IPS-18c (cell line): ENCODE results near the gene MYCT1.
"Not testable (repeated sequence)": the region's sequence is repeated elsewhere in the genome, so short reads cannot be mapped to it uniquely, and the experiment has no call there.

Experiments used
- H3K4me3 ChIP-seq: 2 replicates; pipeline ENCODE4 v1.7.0; 2013; ENCODE audit warnings: low read depth, mild to moderate bottlenecking, low read length, moderate library complexity; ENCODE audit not compliant: insufficient read depth
- H3K9me3 ChIP-seq: one replicate; pipeline ENCODE4 v1.6.1; 2013; ENCODE audit warnings: mild to moderate bottlenecking, low read length, moderate library complexity; ENCODE audit not compliant: control insufficient read depth, insufficient read depth

The MYCT1 gene

DNA sequence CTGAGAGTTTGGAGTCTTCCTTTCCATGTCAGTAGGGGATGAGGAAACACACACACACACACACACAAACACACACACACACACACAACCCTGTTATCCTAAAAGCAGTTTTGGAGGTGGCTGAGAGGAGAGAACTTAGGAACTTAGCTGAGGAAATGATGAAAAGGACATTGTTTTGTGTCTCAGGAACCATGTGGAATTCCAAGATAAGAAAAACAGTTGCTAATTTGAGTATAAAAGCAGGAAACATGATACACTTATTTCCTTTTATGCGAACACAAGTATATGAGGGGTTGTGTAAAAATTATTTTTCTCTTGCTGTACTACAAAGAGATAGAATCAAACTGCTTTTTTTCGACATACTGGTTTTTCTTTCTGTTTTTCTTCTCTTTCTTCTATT, at the start of gene MYCT1:
Gene MYCT1 (plus strand): TSS at position 264 of the 400 bp plus-strand sequence. CDS start 6 bp downstream, at position 270.
- H3K4me3 ChIP-seq: no peak within 1 kb of the TSS
- no peaks in the 10 kb centered on the region for H3K9me3 ChIP-seq

GRCh38 chr6:152648105-152648504, 49.6 kb upstream of the MYCT1 start:
- H3K9me3 ChIP-seq: no peaks in the 10 kb centered on the region
- no peak overlapping the region for H3K4me3 ChIP-seq

GRCh38 chr6:152651986-152652385, 45.7 kb upstream of the MYCT1 start:
- Histone ChIP-seq H3K9me3 (no peaks in the 10 kb centered on the region), H3K4me3 (no peak overlapping the region)

GRCh38 chr6:152661776-152662175, 35.9 kb upstream of the MYCT1 start:
- no peaks in the 10 kb centered on the region for H3K9me3 ChIP-seq
- H3K4me3 ChIP-seq: no peak overlapping the region

DNA sequence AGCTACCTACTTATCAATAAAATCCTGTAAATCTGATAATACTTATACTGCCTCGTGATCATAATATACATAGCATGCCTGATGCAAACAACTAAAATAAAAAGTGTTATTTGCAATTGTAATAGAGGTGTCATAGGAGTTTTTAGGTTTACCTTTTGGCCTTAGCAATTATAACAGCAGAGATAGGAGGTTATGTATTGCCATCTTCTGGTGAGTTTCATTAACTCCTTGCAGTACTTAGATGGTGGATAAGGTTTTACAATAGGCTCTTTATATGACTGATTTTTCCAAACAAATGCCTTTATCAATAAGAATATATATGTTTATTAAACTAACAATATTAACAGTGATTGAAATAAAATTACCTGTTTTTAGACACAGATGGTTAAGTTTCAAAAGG, 27.8 kb upstream of the MYCT1 start:
- Histone ChIP-seq H3K9me3 (no peaks in the 10 kb centered on the region), H3K4me3 (no peak overlapping the region)

- Histone ChIP-seq H3K9me3 (no peaks in the 10 kb centered on the region), H3K4me3 (no peak overlapping the region)
Measured at GRCh38 chr6:152671171-152671570, 26.5 kb upstream of the MYCT1 start.

DNA sequence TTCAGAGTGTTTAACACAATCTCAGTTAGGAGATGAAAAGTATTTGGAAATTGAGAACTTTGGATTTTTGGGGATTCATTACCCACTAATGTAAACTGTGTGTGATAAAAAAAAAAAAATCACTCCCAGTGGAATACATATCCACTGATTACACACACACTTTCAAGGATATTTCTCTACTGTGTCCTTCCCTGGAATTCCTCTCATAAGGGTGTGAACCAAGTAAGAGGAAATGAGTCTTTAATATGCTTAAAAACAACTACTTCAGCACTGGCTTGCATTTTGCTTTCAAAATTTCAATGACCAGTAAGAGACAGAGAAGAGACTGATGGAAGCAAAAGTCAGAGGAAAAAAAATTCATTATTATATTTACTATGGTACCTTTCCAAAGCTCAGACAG, 24.5 kb upstream of the MYCT1 start:
- H3K4me3 ChIP-seq: no peak overlapping the region

GRCh38 chr6:152680151-152680550, 17.5 kb upstream of the MYCT1 start:
- no peaks in the 10 kb centered on the region for H3K9me3 ChIP-seq
- H3K4me3 ChIP-seq: no peak overlapping the region

More for the DNA sequence above, 24.5 kb upstream of the MYCT1 start:
- no peaks in the 10 kb centered on the region for H3K9me3 ChIP-seq

- H3K4me3 ChIP-seq: no peak overlapping the region
- no peaks in the 10 kb centered on the region for H3K9me3 ChIP-seq
Measured at GRCh38 chr6:152680879-152681517, 16.7 kb upstream of the MYCT1 start.

DNA sequence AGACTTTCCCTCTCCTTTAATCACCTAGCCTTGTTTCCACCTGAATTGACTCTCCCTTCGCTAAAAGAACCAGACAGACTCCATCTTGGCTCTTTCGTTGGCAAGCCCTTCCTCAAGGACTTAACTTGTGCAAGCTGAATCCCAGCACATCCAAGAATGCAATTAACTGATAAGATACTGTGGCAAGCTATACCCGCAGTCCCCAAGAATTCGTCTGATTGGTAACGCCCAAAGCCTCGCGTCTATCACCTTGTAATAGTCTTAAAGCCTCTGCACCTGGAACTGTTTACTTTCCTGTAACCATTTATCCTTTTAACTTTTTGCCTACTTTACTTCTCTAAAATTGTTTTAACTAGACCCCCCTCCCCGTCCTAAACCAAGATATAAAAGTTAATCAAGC, 15.6 kb upstream of the MYCT1 start:
- Histone ChIP-seq H3K4me3 (no peak overlapping the region), H3K9me3 (no peaks in the 10 kb centered on the region)

DNA sequence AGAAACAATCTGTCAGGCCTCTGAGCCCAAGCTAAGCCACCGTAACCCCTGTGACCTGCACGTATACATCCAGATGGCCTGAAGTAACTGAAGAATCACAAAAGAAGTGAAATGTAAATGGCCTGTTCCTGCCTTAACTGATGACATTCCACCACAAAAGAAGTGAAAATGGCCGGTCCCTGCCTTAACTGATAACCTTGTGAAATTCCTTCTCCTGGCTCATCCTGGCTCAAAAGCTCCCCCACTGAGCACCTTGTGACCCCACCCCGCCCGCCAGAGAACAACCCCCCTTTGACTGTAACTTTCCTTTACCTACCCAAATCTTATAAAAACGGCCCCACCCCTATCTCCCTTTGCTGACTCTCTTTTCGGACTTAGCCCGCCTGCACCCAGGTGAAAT, 14.8 kb upstream of the MYCT1 start:
- not testable (repeated sequence) for H3K9me3 ChIP-seq, H3K4me3 ChIP-seq

DNA sequence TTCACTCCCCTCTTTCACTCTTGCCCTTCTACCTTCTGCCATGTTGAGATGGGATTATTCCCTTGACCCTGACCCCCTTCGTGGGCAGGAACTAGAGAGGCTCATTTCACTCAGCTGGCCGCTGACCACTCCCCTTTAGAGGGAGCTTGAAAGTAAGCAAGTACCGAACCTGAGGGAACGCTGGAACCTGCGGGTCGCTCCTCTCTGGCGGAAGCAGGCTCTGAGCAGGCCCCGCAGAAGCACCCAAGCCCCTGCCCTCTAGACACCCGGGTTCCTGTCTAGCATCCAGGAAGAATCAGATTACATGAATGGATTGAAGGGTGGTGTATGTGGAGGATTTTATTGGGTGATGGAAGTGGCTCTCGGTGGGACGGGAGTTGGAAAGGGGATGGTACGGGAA, 11.9 kb upstream of the MYCT1 start:
- H3K9me3 ChIP-seq: no peaks in the 10 kb centered on the region
- no peak overlapping the region for H3K4me3 ChIP-seq

- Histone ChIP-seq H3K4me3 (no peak overlapping the region), H3K9me3 (no peaks in the 10 kb centered on the region)
Measured at GRCh38 chr6:152695372-152696045, 2.2 kb upstream of the MYCT1 start.

GRCh38 chr6:152696522-152696921, 1.2 kb upstream of the MYCT1 start:
- no peak overlapping the region for H3K4me3 ChIP-seq
- no peaks in the 10 kb centered on the region for H3K9me3 ChIP-seq

GRCh38 chr6:152698692-152699091, 995 bp downstream of the MYCT1 start:
- H3K4me3 ChIP-seq: no peak overlapping the region

DNA sequence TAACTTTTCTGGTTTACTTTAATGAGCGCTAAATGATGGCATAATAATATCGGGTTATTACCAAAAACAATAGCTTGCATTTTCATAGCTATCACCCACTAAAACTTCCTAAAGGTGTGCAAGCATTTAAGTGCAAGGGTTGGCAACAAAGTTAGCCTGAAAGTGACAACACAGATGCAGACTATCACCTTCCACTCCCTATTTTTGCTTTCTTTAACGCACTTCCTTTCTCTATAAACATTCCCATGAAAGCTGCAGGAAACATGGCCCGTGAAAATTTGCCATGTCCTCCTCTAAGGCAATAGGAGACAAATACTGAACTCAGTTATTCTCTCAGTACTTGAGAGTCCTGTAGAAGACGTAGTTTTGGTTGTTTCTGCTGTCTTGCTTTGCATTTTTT, 2.7 kb downstream of the MYCT1 start:
- no peaks in the 10 kb centered on the region for H3K9me3 ChIP-seq
- no peak overlapping the region for H3K4me3 ChIP-seq

More at GRCh38 chr6:152698692-152699091, 995 bp downstream of the MYCT1 start:
- H3K9me3 ChIP-seq: no peaks in the 10 kb centered on the region

DNA sequence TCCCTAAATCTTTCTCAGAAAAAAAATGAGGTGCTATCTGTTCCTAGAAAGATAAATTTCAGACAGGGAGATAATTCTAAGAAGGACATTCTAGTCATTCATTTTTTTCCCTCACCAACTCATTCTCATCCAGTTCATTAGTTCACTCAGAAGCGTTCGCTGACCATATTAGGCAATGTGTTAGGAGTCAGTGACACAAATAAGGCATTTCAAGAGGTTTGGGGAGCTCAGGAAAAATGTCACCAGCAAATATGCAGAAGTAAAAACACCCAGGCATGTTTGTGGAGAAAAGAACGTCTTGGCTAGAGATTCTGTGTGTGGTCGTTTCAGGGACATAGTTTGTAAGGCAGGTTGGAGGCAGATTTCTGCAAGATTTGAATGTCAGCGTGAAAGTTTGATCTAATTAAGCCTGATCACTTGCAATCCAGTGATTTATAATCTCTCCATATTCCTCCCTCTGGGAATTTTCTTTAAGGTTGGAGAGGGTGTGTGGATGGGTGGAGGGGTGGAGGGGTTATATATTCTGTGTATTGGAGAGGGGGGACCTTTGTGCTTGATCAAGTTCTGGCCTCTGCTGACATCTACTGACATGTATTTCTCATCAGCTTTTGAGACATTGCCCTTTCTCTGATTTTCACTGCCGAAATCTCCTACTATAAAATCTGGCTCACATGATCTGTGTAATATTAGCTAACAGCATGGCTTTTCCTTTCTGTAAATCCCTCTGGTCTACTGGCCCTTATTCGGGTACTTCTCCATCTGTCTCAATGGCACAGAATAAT, 3.6 kb downstream of the MYCT1 start:
- Histone ChIP-seq H3K9me3 (no peaks in the 10 kb centered on the region), H3K4me3 (no peak overlapping the region)

- Histone ChIP-seq H3K4me3 (no peak overlapping the region), H3K9me3 (no peaks in the 10 kb centered on the region)
Measured at GRCh38 chr6:152701863-152702401, 4.2 kb downstream of the MYCT1 start.
